Measurements from ENCODE around the gene CCDC92. TPM values are rescaled to one million over a fixed set of nuclear protein-coding genes. Genes with fewer than 3 reads are reported as not detected.

The CCDC92 gene
- total RNA-seq, 4 donors from 2014 or later, result 14.8 to 48.8 (median 21.1) TPM

GRCh38 chr12:123934016-123934620 lies 38.5 kb downstream of the CCDC92 start:
- in situ Hi-C loops (cut with MboI; ENCODE audit: low pct_ligation_motif_present in 1 of 4, low pct_unique_long_range_greater_than_20kb in 1 of 4, low sequenced_read_pairs in 3 of 4) (no loop called here), intact Hi-C loops (cut with DNase I; ENCODE audit: low total_unique reads) (no loop called here)
- DNase-seq, result no peak
- Histone ChIP-seq H3K4me3 (no peak overlapping the region), H3K27ac (no peak overlapping the region), H3K36me3 (peaks cover 0 to 2% (median 0%) of the 10 kb centered on the region in 4 donors), H3K27me3 (no peaks in the 10 kb centered on the region), H3K9me3 (no peaks in the 10 kb centered on the region), H3K4me1 (no peaks in the 10 kb centered on the region)
- WGBS, 2 donors (ENCODE audit: low coverage in 1 of 2), result 86% methylated on average over 11 of the region's 11 CpGs; no CpG with 5 or more reads in 1 of the 2 donors
- TF ChIP-seq CTCF (IDR thresholded peaks at IDR 0.05), result no peak
- no peak for TF ChIP-seq EP300 (IDR thresholded peaks at IDR 0.05; ENCODE audit: low read depth)
- TF ChIP-seq POLR2A (IDR thresholded peaks at IDR 0.05), result no peak
- no peak for TF ChIP-seq POLR2AphosphoS5 (IDR thresholded peaks at IDR 0.05)

GRCh38 chr12:123933214-123933613 lies 39.4 kb downstream of the CCDC92 start:
- Histone ChIP-seq H3K27me3 (no peaks in the 10 kb centered on the region), H3K9me3 (no peaks in the 10 kb centered on the region), H3K27ac (no peak overlapping the region), H3K36me3 (peaks cover 0 to 2% (median 0%) of the 10 kb centered on the region in 4 donors), H3K4me1 (no peaks in the 10 kb centered on the region), H3K4me3 (no peak overlapping the region)
- no peak for DNase-seq
- no peak for TF ChIP-seq CTCF (IDR thresholded peaks at IDR 0.05)
- TF ChIP-seq POLR2A (IDR thresholded peaks at IDR 0.05), result no peak
- no peak for TF ChIP-seq EP300 (IDR thresholded peaks at IDR 0.05; ENCODE audit: low read depth)
- no peak for TF ChIP-seq POLR2AphosphoS5 (IDR thresholded peaks at IDR 0.05)
- WGBS, 2 donors (ENCODE audit: low coverage in 1 of 2), result 97% methylated on average over 14 of the region's 14 CpGs; no CpG with 5 or more reads in 1 of the 2 donors
- in situ Hi-C loops (cut with MboI; ENCODE audit: low pct_ligation_motif_present in 1 of 4, low pct_unique_long_range_greater_than_20kb in 1 of 4, low sequenced_read_pairs in 3 of 4), result no loop called here
- intact Hi-C loops (cut with DNase I; ENCODE audit: low total_unique reads), result no loop called here

DNA sequence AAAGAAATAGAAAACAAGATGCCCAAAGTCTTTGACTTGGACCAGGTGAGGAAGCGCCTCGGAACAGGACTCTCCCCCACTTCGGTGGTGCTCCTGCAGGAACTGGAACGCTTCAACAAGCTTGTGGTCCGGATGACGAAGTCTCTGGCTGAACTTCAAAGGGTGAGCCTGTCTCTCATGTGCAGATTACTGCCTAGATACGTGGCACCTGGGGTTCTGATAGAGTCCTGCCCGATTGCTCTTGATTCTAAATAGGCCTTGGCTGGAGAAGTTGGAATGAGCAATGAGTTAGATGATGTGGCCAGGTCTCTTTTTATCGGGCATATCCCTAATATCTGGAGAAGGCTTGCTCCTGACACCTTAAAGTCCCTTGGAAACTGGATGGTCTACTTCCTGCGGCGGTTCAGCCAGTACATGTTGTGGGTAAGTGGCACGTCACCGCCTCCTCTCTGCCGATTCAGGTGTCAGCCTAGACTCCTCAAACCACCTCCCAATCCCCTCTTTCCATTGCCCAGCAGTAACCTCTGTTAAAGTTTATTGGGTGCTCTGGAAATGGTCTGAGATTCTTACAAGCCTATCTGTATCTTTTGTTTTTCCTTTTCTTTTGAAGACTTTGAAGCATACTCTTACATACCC lies 40.8 kb downstream of the CCDC92 start:
- in situ Hi-C loops (cut with MboI; ENCODE audit: low pct_ligation_motif_present in 1 of 4, low pct_unique_long_range_greater_than_20kb in 1 of 4, low sequenced_read_pairs in 3 of 4), result no loop called here
- 79 to 88% methylated on average over 5 to 14 of the region's 14 CpGs for whole genome bisulfite sequencing, 2 donors (ENCODE audit: low coverage in 1 of 2)
- no peaks in the 10 kb centered on the region for H3K9me3 ChIP-seq
- intact Hi-C loops (cut with DNase I; ENCODE audit: low total_unique reads), result no loop called here
- H3K27me3 ChIP-seq, result no peaks in the 10 kb centered on the region
- H3K4me3 ChIP-seq, result no peak overlapping the region
- no peak for DNase-seq
- no peaks in the 10 kb centered on the region for H3K4me1 ChIP-seq
- H3K27ac ChIP-seq, result no peak overlapping the region
- no peak for TF ChIP-seq EP300 (IDR thresholded peaks at IDR 0.05; ENCODE audit: low read depth)
- TF ChIP-seq POLR2A (IDR thresholded peaks at IDR 0.05), result no peak
- no peak for TF ChIP-seq POLR2AphosphoS5 (IDR thresholded peaks at IDR 0.05)
- no peak for TF ChIP-seq CTCF (IDR thresholded peaks at IDR 0.05)
- H3K36me3 ChIP-seq, result no peaks in the 10 kb centered on the region

GRCh38 chr12:123929946-123930583 lies 42.6 kb downstream of the CCDC92 start:
- Histone ChIP-seq H3K27me3 (no peaks in the 10 kb centered on the region), H3K36me3 (no peaks in the 10 kb centered on the region), H3K27ac (no peak overlapping the region), H3K4me1 (no peaks in the 10 kb centered on the region), H3K9me3 (no peaks in the 10 kb centered on the region), H3K4me3 (no peak overlapping the region)
- 80% methylated on average over 9 of the region's 9 CpGs; no CpG with 5 or more reads in 1 of the 2 donors for WGBS, 2 donors (ENCODE audit: low coverage in 1 of 2)
- TF ChIP-seq EP300 (IDR thresholded peaks at IDR 0.05; ENCODE audit: low read depth) (no peak), POLR2A (IDR thresholded peaks at IDR 0.05) (no peak), CTCF (IDR thresholded peaks at IDR 0.05) (no peak), POLR2AphosphoS5 (IDR thresholded peaks at IDR 0.05) (no peak)
- intact Hi-C loops (cut with DNase I; ENCODE audit: low total_unique reads), result no loop called here
- in situ Hi-C loops (cut with MboI; ENCODE audit: low pct_ligation_motif_present in 1 of 4, low pct_unique_long_range_greater_than_20kb in 1 of 4, low sequenced_read_pairs in 3 of 4), result no loop called here
- no peak for DNase-seq
